HG03045 (cell line): ENCODE measurements around the gene TMC1.
A peak's percentile ranks its signal among the peaks of the same experiment; 100 is the strongest.

ENCODE experiments used
- ATAC-seq: cut with Tn5 transposase; IDR thresholded peaks from one replicate; pipeline ENCODE4 v1.9.1; 2021; ENCODE audit warnings: mild to moderate bottlenecking, moderate library complexity; ENCODE audit not compliant: unreplicated experiment

TMC1 gene

GRCh38 chr9:72565535-72565934 lies 44.1 kb downstream of the TMC1 start:
- ATAC-seq: no peak

- ATAC-seq: no peak
These were observed 52.9 kb downstream of the TMC1 start for GRCh38 chr9:72574156-72574810.

GRCh38 chr9:72575666-72576065 lies 54.3 kb downstream of the TMC1 start:
- ATAC-seq: no peak

- no peak for ATAC-seq
These were observed 54.7 kb downstream of the TMC1 start for GRCh38 chr9:72576087-72576486.

GRCh38 chr9:72577212-72577753 lies 55.9 kb downstream of the TMC1 start:
- no peak for ATAC-seq

- no peak for ATAC-seq
These were observed 57.8 kb downstream of the TMC1 start for GRCh38 chr9:72579190-72579589.

GRCh38 chr9:72579880-72580550 lies 58.6 kb downstream of the TMC1 start:
- ATAC-seq: no peak

GRCh38 chr9:72581694-72582093 lies 60.3 kb downstream of the TMC1 start:
- no peak for ATAC-seq

GRCh38 chr9:72583370-72583769 lies 62.0 kb downstream of the TMC1 start:
- ATAC-seq: no peak

GRCh38 chr9:72586388-72587130 lies 65.2 kb downstream of the TMC1 start:
- no peak for ATAC-seq

- ATAC-seq: no peak
These were observed 66.9 kb downstream of the TMC1 start for GRCh38 chr9:72588336-72588735.

- ATAC-seq: no peak
These were observed 68.5 kb downstream of the TMC1 start for GRCh38 chr9:72589667-72590521.

- no peak for ATAC-seq
These were observed 69.4 kb downstream of the TMC1 start for GRCh38 chr9:72590824-72591223.

- ATAC-seq: peak; percentile 70
These were observed 71.3 kb downstream of the TMC1 start for GRCh38 chr9:72592502-72593403.

GRCh38 chr9:72596451-72597180 lies 75.2 kb downstream of the TMC1 start:
- no peak for ATAC-seq

- ATAC-seq: no peak
These were observed 75.7 kb downstream of the TMC1 start for GRCh38 chr9:72597181-72597517.

- ATAC-seq: no peak
These were observed 76.2 kb downstream of the TMC1 start for GRCh38 chr9:72597601-72598000.

- no peak for ATAC-seq
These were observed 77.2 kb downstream of the TMC1 start for GRCh38 chr9:72598639-72599038.

GRCh38 chr9:72599874-72600534 lies 78.6 kb downstream of the TMC1 start:
- no peak for ATAC-seq
